ENCODE results near the gene FES. TPM values are rescaled to one million over a fixed set of nuclear protein-coding genes. Genes with fewer than 3 reads are reported as not detected.

FES gene
- polyA plus RNA-seq, 1 of the 3 experiments (the other 2 are of a cell fraction), result 0.03 TPM

- peak overlapping the region; percentile 84 to 89; a peak in 3 of 4 replicates for H3K4me3 ChIP-seq (ENCODE audit: low read depth in 2 of 2, low read length in 1 of 2)
- H3K9me2 ChIP-seq, result no peaks in the 10 kb centered on the region
- H3F3A ChIP-seq (replicated peaks; ENCODE audit: insufficient read depth), result peaks cover 22% of the 10 kb centered on the region
- DNase-seq, result no peak
- H3K27me3 ChIP-seq (ENCODE audit: insufficient read depth), result no peaks in the 10 kb centered on the region
- peak overlapping the region; percentile 74; the same call in 1 of the 2 replicates for H3K9ac ChIP-seq
- H3K27ac ChIP-seq (ENCODE audit: low read depth in 2 of 2, low read length in 1 of 2), result peak overlapping the region; percentile 32 to 40; a peak in 3 of 4 replicates
- peaks cover 0 to 8% of the 10 kb centered on the region in 2 experiments for H3K36me3 ChIP-seq (replicated peaks in 1 of 2; ENCODE audit: control insufficient read depth in 1 of 2, insufficient read depth in 2 of 2, low read length in 1 of 2)
- TF ChIP-seq REST (IDR thresholded peaks at IDR 0.05; ENCODE audit: low read depth, low read length), result peak; percentile 81; the same call in 1 of the 2 replicates
- TF ChIP-seq, protein P1, sequence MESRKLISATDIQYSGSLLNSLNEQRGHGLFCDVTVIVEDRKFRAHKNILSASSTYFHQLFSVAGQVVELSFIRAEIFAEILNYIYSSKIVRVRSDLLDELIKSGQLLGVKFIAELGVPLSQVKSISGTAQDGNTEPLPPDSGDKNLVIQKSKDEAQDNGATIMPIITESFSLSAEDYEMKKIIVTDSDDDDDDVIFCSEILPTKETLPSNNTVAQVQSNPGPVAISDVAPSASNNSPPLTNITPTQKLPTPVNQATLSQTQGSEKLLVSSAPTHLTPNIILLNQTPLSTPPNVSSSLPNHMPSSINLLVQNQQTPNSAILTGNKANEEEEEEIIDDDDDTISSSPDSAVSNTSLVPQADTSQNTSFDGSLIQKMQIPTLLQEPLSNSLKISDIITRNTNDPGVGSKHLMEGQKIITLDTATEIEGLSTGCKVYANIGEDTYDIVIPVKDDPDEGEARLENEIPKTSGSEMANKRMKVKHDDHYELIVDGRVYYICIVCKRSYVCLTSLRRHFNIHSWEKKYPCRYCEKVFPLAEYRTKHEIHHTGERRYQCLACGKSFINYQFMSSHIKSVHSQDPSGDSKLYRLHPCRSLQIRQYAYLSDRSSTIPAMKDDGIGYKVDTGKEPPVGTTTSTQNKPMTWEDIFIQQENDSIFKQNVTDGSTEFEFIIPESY (IDR thresholded peaks at IDR 0.05; ENCODE audit: borderline replicate concordance, low read depth), result no peak
- 26% methylated on average over 4 of the region's 5 CpGs for WGBS (ENCODE audit: low lambda C conversion rate)
- POLR2A ChIA-PET, result interaction anchor here (0.6 to 4.8 kb wide), 5 partner anchors 16 to 121 kb away, joined by 3 to 23 read pairs (median 8); partner anchors contain the start of genes MAN2A2 and RCCD1
- peak overlapping the region; percentile 91 for H2AFZ ChIP-seq (ENCODE audit: low read depth)
- H3K4me2 ChIP-seq, result peak overlapping the region; percentile 97; the same call in 1 of the 2 replicates
- no peaks in the 10 kb centered on the region for H4K20me1 ChIP-seq (ENCODE audit: insufficient read depth)
- peaks cover 13 to 41% of the 10 kb centered on the region in 2 experiments; a peak in 2 of 4 replicates for H3K4me1 ChIP-seq (ENCODE audit: control insufficient read depth in 1 of 2, insufficient read depth in 2 of 2, low read depth in 1 of 2, low read length in 1 of 2)
- H3K79me2 ChIP-seq (ENCODE audit: insufficient read depth), result peaks cover 20% of the 10 kb centered on the region
- no peaks in the 10 kb centered on the region for H3K9me3 ChIP-seq
- CTCF ChIA-PET, result interaction anchor here (0.6 to 11.5 kb wide), 37 partner anchors 10 to 1619 kb away, joined by 3 to 142 read pairs (median 7); partner anchors contain the start of genes BLM, FES, FURIN and MAN2A2
Observed at GRCh38 chr15:90932660-90932991, 48.3 kb downstream of the FES start.

- Histone ChIP-seq H3K9me2 (no peaks in the 10 kb centered on the region), H3K79me2 (ENCODE audit: insufficient read depth) (peaks cover 22% of the 10 kb centered on the region), H3K27me3 (ENCODE audit: insufficient read depth) (no peaks in the 10 kb centered on the region), H3K4me3 (ENCODE audit: low read depth in 2 of 2, low read length in 1 of 2) (no peak overlapping the region), H3K9ac (no peak overlapping the region), H3K36me3 (replicated peaks in 1 of 2; ENCODE audit: control insufficient read depth in 1 of 2, insufficient read depth in 2 of 2, low read length in 1 of 2) (peaks cover 3 to 14% of the 10 kb centered on the region in 2 experiments), H3K4me2 (no peak overlapping the region), H2AFZ (ENCODE audit: low read depth) (no peak overlapping the region), H3F3A (replicated peaks; ENCODE audit: insufficient read depth) (peaks cover 22% of the 10 kb centered on the region), H4K20me1 (ENCODE audit: insufficient read depth) (no peaks in the 10 kb centered on the region), H3K27ac (ENCODE audit: low read depth in 2 of 2, low read length in 1 of 2) (no peak overlapping the region), H3K4me1 (ENCODE audit: control insufficient read depth in 1 of 2, insufficient read depth in 2 of 2, low read depth in 1 of 2, low read length in 1 of 2) (peaks cover 13 to 41% of the 10 kb centered on the region in 2 experiments; a peak in 2 of 4 replicates), H3K9me3 (no peaks in the 10 kb centered on the region)
- ChIA-PET CTCF (interaction anchor here (1.1 to 11.5 kb wide), 29 partner anchors 8 to 339 kb away, joined by 3 to 142 read pairs (median 9); partner anchors contain the start of genes BLM, FES, MAN2A2 and RCCD1), POLR2A (interaction anchor here (2.4 to 4.8 kb wide), 3 partner anchors 21 to 38 kb away, joined by 8 to 23 read pairs (median 12); partner anchors contain the start of gene RCCD1)
- DNase-seq, result no peak
- WGBS (ENCODE audit: low lambda C conversion rate), result 67% methylated on average over 1 of the region's 1 CpG
- TF ChIP-seq RXRA (IDR thresholded peaks at IDR 0.05; ENCODE audit: borderline replicate concordance, low read depth) (no peak), MXI1 (IDR thresholded peaks at IDR 0.05; ENCODE audit: low read depth, low read length) (no peak), NFIC (IDR thresholded peaks at IDR 0.05; ENCODE audit: borderline replicate concordance) (no peak), SIN3A (IDR thresholded peaks at IDR 0.05; ENCODE audit: borderline replicate concordance, low read depth, low read length) (no peak), SMC3 (IDR thresholded peaks at IDR 0.05; ENCODE audit: low read depth, low read length) (no peak), TAF1 (IDR thresholded peaks at IDR 0.05; ENCODE audit: borderline replicate concordance, low read depth, low read length) (no peak), FOSL2 (IDR thresholded peaks at IDR 0.05; ENCODE audit: borderline replicate concordance, low read depth) (no peak), MAX (IDR thresholded peaks at IDR 0.05; ENCODE audit: low read depth) (no peak), ELF1 (IDR thresholded peaks at IDR 0.05) (no peak), EP300 (IDR thresholded peaks at IDR 0.05; ENCODE audit: borderline replicate concordance in 1 of 2, low read depth in 1 of 2, low read length in 1 of 2) (no peak), IRF3 (IDR thresholded peaks at IDR 0.05; ENCODE audit: low read depth, low read length) (no peak), RAD21 (IDR thresholded peaks at IDR 0.05; ENCODE audit: low read length) (no peak), GABPA (IDR thresholded peaks at IDR 0.05; ENCODE audit: low read depth) (no peak)
- TF ChIP-seq, protein P1 (IDR thresholded peaks at IDR 0.05; ENCODE audit: borderline replicate concordance, low read depth), result no peak
- TF ChIP-seq, protein P2, sequence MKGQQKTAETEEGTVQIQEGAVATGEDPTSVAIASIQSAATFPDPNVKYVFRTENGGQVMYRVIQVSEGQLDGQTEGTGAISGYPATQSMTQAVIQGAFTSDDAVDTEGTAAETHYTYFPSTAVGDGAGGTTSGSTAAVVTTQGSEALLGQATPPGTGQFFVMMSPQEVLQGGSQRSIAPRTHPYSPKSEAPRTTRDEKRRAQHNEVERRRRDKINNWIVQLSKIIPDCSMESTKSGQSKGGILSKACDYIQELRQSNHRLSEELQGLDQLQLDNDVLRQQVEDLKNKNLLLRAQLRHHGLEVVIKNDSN (IDR thresholded peaks at IDR 0.05; ENCODE audit: borderline replicate concordance, low read depth), result no peak
Observed at GRCh38 chr15:90933301-90933700, 49.0 kb downstream of the FES start.
